Measurements from ENCODE around the gene GPALPP1.
"Not testable (repeated sequence)": the region's sequence is repeated elsewhere in the genome, so short reads cannot be mapped to it uniquely, and the experiment has no call there.

Gene GPALPP1

GRCh38 chr13:44989071-44989889 lies at the start of gene GPALPP1, which contains the start of gene NUFIP1:
GPALPP1 (plus strand) TSS chr13:44989538; CDS start chr13:44989655, 117 bp downstream.
NUFIP1 (minus strand) TSS chr13:44989471; CDS start chr13:44989436, 35 bp downstream.
- DNase-seq (ENCODE audit: extremely low read depth in 1 of 2, low read depth in 1 of 2): peak; percentile 77 to 90

DNA sequence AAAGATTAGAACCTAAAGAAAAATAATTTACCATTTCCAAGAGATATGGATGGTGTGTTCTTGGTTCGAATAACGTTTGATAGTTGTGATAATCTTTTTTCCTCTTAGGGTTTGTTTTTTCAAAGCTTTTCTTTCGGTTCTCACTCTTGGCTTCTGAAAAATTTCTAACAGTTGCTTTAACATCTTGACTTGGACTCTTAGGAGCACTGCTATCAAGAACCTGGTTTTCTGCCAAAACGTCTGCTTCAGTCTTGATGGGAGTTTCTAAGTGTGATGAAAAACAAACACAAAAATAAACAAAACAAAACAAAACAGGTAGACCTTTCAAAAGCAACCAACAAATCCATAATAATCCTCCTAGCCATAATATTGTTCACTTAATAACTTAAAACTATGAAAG lies 45.9 kb upstream of the GPALPP1 start:
- DNase-seq (ENCODE audit: extremely low read depth in 1 of 2, low read depth in 1 of 2): not testable (repeated sequence)

GRCh38 chr13:44951184-44951583 lies 38.2 kb upstream of the GPALPP1 start:
- DNase-seq (ENCODE audit: extremely low read depth in 1 of 2, low read depth in 1 of 2): no peak

DNA sequence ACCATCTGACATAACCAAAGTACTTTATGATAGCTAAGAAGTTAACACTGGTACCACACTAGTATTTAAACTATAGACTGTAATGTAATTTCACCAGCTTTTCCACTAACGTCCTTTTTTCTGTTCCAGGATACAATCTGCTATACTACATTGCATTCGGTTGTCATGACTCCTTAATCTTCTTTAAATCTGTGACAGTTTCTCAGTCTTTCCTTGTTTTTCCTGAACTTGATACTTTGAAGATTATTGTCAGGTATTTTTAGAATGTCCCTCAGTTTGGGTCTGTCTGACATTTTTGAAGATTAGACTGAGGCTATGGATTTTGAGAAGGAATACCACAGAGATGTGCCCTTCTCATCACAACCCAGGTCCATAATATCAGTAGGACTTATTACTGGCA lies 36.7 kb upstream of the GPALPP1 start:
- DNase-seq (ENCODE audit: extremely low read depth in 1 of 2, low read depth in 1 of 2): no peak

DNA sequence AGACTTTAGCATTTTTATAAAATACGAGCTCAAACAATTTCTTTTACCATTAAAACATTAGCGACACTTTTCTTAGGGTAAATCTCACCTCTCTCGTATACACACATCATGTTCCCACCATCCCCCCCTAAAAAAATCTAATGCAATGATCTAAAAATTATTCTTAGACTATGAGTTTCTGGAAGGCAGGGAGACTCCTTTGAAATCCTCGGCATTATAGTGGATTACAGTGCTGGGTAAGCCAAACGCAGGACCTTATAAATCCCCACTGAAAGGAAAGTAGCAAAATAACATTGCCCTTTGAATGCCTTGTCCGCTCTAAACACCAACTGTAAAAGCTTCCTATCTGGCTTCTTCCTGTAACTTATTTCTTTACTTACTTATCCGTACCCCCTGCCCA lies 35.1 kb upstream of the GPALPP1 start:
- no peak for DNase-seq (ENCODE audit: extremely low read depth in 1 of 2, low read depth in 1 of 2)

DNA sequence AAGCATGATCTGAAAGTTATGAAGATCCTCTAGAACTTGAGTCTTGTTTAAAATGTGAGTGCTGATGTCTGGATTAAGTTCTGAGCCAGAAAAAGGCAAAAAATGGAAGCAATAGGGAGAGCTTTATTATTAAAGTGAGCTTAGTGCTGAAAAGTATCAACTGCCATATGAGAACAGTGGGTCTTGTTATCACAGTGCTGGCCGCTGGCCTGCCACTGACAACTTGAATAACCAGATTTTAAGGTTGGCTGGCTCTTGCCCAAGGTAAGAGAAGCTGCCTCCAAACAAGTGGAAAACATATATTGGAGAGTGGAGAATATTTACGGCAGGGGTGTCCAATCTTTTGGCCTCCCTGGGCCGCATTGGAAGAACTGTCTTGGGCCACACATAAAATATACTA lies 33.9 kb upstream of the GPALPP1 start:
- no peak for DNase-seq (ENCODE audit: extremely low read depth in 1 of 2, low read depth in 1 of 2)

GRCh38 chr13:44961997-44962396 lies 27.3 kb upstream of the GPALPP1 start:
- no peak for DNase-seq (ENCODE audit: extremely low read depth in 1 of 2, low read depth in 1 of 2)

- DNase-seq (ENCODE audit: extremely low read depth in 1 of 2, low read depth in 1 of 2): no peak
Observed at GRCh38 chr13:44967704-44968433, 21.5 kb upstream of the GPALPP1 start.

DNA sequence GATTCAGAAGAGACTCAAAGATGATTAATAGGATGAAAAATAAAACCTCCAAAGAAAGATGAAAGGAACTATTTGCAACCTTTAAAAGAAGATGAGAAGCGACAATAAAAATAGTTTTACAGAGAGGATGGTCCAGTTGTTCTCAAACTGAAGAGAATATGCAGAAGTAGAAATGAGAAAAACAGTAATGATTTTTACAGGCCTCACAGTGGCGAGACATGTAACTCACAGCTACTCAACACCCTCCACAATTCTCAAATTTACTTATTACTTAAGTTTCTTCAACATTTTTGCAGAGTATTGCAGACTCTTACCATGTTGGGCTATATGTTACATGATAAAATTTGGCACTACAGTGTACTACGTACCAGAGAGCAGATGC lies 20.9 kb upstream of the GPALPP1 start:
- no peak for DNase-seq (ENCODE audit: extremely low read depth in 1 of 2, low read depth in 1 of 2)

DNA sequence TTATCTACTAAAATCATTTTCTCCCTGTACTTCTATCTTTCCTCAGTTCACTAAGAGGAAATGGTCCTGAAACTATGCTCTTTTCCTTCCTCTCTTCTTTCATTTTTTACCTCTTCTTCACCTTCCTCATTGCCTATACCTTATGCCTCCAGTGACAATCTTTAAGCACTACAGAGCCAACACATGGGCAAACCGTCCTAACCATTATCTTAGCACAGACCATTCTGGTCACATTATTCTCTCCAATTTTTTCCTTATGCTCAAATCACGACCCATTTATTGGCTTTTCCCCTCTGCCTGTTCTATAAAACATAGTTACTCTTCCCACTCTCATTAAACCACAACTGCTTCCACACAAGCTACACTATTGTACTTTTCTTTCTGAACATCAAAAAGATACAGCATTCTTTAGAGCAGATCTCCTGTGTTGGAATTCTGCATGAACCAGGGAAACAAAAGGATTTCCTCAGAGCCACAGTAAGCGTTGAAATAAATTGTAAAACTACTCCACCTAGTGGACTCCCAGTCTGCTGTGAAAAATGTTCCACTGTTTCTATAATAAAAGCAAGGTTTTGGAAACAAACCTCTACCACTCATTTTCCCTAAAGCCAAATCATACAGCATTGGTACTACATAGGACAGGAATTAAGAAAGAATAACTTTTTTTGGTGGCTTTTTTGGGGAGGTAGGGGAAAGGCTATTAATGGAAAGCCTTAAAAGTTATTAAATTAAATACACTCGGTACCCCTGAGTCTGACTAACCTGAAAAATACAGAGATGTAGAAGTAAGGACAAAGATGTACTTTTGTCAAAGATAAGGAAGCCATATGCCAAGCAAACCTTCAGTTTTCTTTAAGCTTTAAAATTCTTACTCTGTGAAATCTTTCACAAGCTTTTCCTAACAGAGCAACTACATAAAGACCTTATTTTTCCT lies 19.5 kb upstream of the GPALPP1 start:
- no peak for DNase-seq (ENCODE audit: extremely low read depth in 1 of 2, low read depth in 1 of 2)

- no peak for DNase-seq (ENCODE audit: extremely low read depth in 1 of 2, low read depth in 1 of 2)
Observed at GRCh38 chr13:44971656-44972595, 17.4 kb upstream of the GPALPP1 start.

DNA sequence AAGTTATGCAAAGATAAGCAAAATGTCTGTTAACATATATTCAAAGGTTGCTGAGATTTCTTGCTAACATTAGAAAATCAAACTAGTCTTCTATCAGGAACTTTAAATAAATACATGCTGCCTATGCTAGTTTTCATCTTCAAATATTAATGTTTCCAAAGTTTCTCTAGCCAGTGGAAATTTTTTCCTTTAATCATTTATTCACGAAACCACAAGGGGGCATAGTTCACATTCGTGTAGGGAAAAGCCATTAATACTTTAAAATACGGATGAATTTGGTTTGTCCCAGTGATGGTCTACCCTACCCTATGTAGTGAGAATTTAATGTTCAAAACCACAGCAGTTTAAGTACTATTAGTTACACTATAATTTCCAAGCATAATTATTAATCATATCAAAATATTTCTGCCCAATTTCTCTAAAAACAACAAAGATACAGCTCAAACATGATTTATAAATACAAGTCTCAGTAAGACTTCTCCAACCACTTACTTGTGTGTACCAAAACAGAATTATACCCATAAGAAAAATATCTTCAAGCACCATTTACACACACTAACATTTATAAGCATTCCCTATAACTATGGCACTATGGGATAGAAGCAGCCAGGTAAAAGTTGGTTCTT lies 16.3 kb upstream of the GPALPP1 start:
- no peak for DNase-seq (ENCODE audit: extremely low read depth in 1 of 2, low read depth in 1 of 2)

DNA sequence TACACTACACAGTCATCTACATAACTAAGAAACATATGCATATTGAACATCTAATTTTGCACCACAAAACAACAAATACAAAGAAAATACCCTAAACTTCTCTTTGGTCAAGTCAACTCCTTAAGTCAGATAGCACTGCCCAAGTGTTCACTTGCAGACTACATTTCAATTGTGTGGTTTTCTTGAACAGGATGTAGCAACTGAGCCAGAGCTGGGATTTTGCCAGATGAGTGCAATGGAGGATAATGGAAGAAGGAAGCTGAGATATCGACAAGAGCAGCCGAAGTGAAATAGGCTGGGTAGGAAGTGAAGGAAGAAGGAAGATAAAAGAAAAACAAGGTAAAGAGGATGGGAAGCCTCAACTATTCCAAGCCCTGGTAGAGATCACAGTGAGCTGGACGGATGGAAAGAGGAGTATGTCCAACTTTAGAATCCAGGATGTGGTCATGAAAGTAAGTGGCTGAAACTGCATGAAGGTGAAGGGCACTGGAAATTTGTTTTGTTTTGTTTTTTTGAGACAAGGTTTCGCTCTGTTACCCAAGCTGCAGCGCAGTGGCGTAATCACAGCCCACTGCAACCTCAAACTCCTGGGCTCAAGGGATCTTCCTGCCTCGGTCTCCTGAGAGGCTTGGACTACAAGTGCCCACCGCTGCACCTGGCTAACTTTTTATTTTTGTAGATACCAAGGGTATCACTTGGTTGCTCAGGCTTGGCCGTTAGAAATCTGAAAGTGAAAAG lies 15.1 kb upstream of the GPALPP1 start:
- DNase-seq (ENCODE audit: extremely low read depth in 1 of 2, low read depth in 1 of 2): no peak

DNA sequence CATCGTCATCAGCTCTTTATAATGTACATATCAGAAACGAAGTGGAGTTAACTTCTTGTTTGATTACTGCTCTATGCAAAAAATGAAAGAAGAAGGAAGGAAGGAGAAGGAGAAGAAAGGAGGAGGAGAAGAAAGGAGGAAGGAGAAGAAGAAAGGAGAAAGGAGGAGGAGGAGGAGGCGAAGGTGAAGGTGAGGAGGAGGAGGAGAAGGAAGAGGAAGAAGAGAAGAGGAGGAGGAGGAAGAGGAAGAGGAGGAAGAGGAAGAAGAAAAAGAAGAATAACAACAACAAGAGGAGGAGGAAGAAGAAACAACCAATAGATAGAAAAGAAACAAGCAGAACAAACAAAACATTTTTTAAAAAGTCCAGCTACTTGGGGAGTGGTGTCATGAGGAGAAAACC lies 13.1 kb upstream of the GPALPP1 start:
- DNase-seq (ENCODE audit: extremely low read depth in 1 of 2, low read depth in 1 of 2): no peak

- no peak for DNase-seq (ENCODE audit: extremely low read depth in 1 of 2, low read depth in 1 of 2)
Observed at GRCh38 chr13:44976949-44977583, 12.3 kb upstream of the GPALPP1 start.

DNA sequence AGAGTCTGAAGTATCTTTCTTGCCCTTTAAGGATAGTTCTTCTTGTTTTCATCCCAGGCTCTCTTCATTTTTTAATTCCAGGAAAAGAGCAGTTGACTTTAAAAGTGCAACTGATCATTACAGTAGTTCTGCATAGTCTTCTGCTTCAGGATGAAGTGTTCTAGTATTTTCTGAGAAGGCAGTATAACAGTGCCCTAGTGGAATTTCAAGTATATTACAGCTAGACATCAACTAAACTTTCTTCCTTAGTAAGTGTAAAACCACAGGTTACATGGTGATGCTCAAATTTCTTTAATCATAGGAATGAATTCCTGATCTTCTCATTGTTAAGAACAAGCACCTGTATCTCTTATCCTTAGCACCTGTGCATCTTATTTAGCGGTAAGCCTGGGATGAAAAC lies 11.0 kb upstream of the GPALPP1 start:
- no peak for DNase-seq (ENCODE audit: extremely low read depth in 1 of 2, low read depth in 1 of 2)

- DNase-seq (ENCODE audit: extremely low read depth in 1 of 2, low read depth in 1 of 2): no peak
Observed at GRCh38 chr13:44989941-44990340, 603 bp downstream of the GPALPP1 start.

DNA sequence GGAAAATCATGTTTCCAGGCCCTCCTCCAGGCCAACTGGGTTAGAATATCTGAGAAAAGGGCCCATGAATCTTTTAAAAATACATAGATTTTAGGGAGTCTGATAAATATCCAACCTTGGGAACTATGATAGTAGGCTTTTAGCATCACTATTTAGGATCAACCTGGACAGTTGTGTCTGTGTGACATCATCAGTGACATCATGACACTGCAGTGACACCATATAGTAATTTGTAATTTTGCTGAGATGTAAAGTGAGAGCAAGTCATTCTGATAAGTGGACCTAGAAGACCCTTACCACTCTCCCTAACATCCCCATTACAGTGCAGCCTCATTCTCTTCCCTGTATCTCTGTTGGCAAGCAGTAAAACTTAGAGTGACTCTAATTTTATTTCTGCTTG lies 14.1 kb downstream of the GPALPP1 start:
- DNase-seq (ENCODE audit: extremely low read depth in 1 of 2, low read depth in 1 of 2): no peak

Data from activated CD8-positive, alpha-beta memory T cell treated with anti-CD3 and anti-CD28 coated beads for 1 hour (primary cell).